WI38 (cell line): ENCODE results near the gene LELP1.

ENCODE experiments used
- H3K4me3 ChIP-seq: 2 replicates; pipeline ENCODE4 v1.5.1; 2011; ENCODE audit warnings: low read depth, mild to moderate bottlenecking, control low read depth, low read length
- TF ChIP-seq, protein P1 (sequence below): IDR thresholded peaks from 2 replicates; pipeline ENCODE4 v1.5.1; 2012; ENCODE audit warnings: low read depth, mild to moderate bottlenecking, control low read depth, low read length

The LELP1 gene

DNA sequence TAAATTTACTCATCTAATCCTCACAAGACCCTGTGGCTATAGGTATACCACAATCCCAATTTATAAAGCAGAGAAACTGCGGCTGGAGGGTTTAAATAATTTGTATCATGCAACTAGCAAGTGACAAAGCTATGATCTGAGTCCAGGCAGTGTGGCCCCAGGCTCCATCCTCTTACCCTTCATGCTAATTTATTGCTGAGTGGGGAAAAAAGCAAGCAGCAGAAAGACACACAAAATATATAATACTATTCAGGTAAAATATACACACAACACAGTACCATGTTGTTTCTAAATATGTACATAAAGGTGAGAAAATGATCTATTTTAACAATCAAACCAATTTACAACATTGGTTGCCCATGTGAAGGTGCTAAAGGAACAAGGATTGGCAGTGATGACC lies 38.9 kb downstream of the LELP1 start:
- no peak overlapping the region for H3K4me3 ChIP-seq
- TF ChIP-seq, protein P1, sequence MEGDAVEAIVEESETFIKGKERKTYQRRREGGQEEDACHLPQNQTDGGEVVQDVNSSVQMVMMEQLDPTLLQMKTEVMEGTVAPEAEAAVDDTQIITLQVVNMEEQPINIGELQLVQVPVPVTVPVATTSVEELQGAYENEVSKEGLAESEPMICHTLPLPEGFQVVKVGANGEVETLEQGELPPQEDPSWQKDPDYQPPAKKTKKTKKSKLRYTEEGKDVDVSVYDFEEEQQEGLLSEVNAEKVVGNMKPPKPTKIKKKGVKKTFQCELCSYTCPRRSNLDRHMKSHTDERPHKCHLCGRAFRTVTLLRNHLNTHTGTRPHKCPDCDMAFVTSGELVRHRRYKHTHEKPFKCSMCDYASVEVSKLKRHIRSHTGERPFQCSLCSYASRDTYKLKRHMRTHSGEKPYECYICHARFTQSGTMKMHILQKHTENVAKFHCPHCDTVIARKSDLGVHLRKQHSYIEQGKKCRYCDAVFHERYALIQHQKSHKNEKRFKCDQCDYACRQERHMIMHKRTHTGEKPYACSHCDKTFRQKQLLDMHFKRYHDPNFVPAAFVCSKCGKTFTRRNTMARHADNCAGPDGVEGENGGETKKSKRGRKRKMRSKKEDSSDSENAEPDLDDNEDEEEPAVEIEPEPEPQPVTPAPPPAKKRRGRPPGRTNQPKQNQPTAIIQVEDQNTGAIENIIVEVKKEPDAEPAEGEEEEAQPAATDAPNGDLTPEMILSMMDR, result no peak

DNA sequence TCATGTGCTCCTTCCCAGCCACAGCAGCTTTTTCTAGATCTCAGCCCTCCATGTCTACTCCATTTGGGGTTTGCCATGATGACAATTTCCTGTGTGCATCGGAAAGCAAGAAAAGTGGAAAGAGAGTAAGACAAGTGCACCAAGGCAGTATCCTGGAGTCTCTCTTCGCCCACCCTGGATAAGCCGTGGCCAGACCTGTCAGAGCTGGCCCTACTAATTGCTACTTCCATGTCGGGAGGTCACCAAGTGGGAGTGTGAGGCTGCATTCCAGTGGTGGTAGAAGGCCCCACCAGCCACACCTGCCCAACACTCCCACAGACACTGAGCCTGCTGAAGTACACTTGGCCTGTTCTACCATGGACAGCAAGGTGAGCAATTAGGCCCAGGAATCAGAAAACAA lies 42.2 kb downstream of the LELP1 start:
- TF ChIP-seq, protein P1, result no peak
- no peak overlapping the region for H3K4me3 ChIP-seq

DNA sequence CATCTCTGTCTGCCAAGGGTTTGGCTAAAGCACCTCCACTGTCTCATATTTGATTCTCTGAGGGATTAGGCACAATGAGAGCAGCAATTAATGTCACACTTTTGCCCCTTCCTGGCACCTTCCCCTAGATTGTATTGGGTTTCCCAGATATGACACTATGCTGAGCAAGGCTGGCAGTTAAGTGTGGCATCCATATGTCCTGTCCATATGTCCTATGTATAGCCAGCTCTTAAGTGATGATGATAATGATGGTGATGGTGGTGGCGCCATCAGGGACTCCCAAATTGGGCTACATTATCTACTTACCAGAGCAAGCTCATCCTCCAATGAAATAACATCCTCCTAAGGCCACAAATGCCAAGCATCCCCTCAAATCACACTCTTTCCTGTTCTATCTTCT lies 42.8 kb downstream of the LELP1 start:
- TF ChIP-seq, protein P1, result no peak
- no peak overlapping the region for H3K4me3 ChIP-seq

DNA sequence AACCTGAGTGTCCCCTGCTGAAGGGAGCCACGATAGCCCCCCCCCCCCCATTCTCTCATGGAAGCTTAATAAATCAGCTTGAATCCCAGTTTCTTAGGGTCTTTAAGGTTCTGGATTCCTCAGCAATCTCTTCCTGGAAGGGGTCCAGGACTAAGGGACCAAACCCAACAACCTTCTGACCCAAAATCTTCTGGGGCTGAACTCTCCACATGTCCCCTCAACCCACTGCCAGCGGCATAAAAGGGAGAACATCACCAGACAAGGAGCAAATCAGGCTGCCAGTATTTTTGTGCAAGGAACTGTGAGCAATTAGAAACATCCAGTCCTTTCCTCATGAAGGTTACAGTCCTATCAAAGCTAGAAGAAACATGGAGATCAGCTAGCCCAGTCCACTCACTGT lies 43.6 kb downstream of the LELP1 start:
- no peak overlapping the region for H3K4me3 ChIP-seq
- TF ChIP-seq, protein P1, result no peak

DNA sequence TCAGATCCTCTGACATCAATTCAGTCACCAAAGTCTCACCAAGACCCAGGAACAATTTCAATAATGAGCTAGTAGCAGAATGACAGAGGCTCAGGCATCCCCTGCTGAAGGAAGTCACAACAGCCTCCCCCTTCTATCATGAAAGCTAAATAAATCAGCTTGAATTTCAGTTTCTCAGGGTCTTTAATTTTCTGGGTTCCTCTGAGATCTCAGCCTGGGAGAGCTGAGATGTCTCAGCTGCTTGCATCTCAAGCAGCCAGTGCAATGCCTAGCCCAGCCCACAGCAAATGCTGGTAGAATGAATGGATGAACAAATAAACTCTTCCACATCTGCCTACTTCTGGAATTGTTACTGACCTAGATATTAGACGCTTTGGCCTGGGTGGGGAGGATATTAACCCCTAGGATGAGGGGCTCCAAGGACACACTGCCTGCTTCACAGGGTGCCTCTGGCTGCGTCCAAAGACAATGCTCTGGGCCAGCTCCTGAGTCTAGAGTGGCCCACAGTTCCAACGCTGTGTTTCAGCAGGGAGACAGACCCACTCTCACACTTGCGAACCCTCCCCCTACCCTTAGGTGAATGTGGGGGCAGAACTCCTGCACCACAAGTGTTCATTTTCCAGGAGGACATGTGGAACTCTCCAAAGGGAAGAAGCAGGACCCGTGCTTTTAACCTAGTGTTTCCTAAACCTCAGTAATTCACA lies 45.1 kb downstream of the LELP1 start:
- TF ChIP-seq, protein P1, result no peak
- no peak overlapping the region for H3K4me3 ChIP-seq

DNA sequence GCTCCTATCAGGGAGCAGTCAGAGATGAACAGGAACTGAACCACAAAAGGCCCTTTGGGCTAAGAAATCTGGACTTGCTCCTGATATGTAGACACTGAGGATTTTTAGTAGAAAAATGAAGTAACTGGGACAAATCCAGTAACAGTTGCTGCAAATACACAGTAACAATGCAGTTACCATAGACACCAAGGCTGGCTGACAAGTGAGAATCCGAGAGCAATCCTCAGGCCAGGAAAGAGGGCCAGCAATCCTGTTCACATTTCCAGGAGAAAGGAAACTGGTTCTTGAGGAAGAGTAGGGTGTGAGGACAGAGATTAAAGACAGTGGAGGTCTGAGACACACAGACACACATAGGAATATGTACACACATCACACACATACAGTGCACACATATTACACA lies 46.9 kb downstream of the LELP1 start:
- H3K4me3 ChIP-seq, result no peak overlapping the region
- TF ChIP-seq, protein P1, result no peak

DNA sequence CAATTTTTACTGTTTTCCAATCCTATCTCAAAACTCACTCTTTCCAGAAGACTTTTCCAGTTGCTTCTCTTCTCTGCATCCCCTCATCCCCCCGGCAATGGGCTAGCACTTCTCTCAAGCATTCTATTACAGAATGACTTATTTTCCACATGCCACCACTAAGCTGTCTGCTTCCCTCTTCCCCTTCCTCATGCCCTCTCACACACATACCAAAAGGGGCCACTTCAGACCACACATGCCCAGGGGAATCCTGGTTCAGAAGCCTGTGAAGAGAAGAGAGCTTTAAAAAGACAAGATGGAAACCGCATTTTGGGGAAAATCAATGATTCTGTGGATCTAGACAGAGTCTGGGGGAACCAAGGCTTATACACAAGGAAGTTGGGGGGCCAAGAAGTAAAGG lies 47.9 kb downstream of the LELP1 start:
- H3K4me3 ChIP-seq, result no peak overlapping the region
- TF ChIP-seq, protein P1, result no peak
